GM23338 (cell line): ENCODE data around the gene ANKRD13B. TPM values are rescaled to one million over a fixed set of nuclear protein-coding genes. Genes with fewer than 3 reads are reported as not detected.

Source experiments
- ATAC-seq: fragments of 200-7000 bp; cut with Tn5 transposase; 3 replicates; pipeline ENCODE4 v1.9.1; 2020
- DNase-seq: peaks from one replicate; pipeline ENCODE4 v3.0.0-alpha.2; 2015; ENCODE audit warnings: low spot score
- H2AFZ ChIP-seq: fragments of 200-600 bp; sonication (generic); 2 replicates; pipeline ENCODE4 v1.8.0; 2016; ENCODE audit warnings: antibody characterized with exemption, mild to moderate bottlenecking, moderate library complexity
- H3F3A ChIP-seq: fragments of 200-600 bp; sonication (generic); replicated peaks from 2 replicates; pipeline ENCODE4 v1.8.0; 2017; ENCODE audit warnings: antibody characterized with exemption, mixed run types, low read depth
- H3K27ac ChIP-seq: fragments of 200-600 bp; sonication (generic); 2 replicates; pipeline ENCODE4 v1.6.1; 2016; ENCODE audit warnings: low read depth
- H3K27me3 ChIP-seq: fragments of 200-600 bp; sonication (generic); 2 replicates; pipeline ENCODE4 v1.8.0; 2016; ENCODE audit warnings: mild to moderate bottlenecking, mixed run types, moderate library complexity; ENCODE audit not compliant: insufficient read depth
- H3K36me3 ChIP-seq: fragments of 200-600 bp; sonication (generic); 2 replicates; pipeline ENCODE4 v1.8.0; 2016; ENCODE audit warnings: mild to moderate bottlenecking; ENCODE audit not compliant: insufficient read depth
- H3K4me1 ChIP-seq: fragments of 200-600 bp; sonication (generic); 2 replicates; pipeline ENCODE4 v1.8.0; 2016; ENCODE audit warnings: mild to moderate bottlenecking, moderate library complexity; ENCODE audit not compliant: insufficient read depth
- H3K4me2 ChIP-seq: fragments of 200-600 bp; sonication (generic); 2 replicates; pipeline ENCODE4 v1.7.1; 2017; ENCODE audit warnings: mixed run types
- H3K4me3 ChIP-seq: fragments of 200-600 bp; sonication (generic); 2 replicates; pipeline ENCODE4 v1.6.1; 2016; ENCODE audit warnings: mixed run types
- H3K79me2 ChIP-seq: fragments of 200-600 bp; sonication (generic); replicated peaks from 2 replicates; pipeline ENCODE4 v1.8.0; 2017; ENCODE audit warnings: mild to moderate bottlenecking; ENCODE audit not compliant: insufficient read depth
- H3K9me2 ChIP-seq: fragments of 200-600 bp; sonication (generic); 2 replicates; pipeline ENCODE4 v1.8.0; 2017; ENCODE audit not compliant: insufficient read depth
- H4K20me1 ChIP-seq: fragments of 200-600 bp; sonication (generic); replicated peaks from 2 replicates; pipeline ENCODE4 v1.8.0; 2017; ENCODE audit warnings: mild to moderate bottlenecking; ENCODE audit not compliant: insufficient read depth
- H3K27ac Mint-ChIP-seq: 2 replicates; pipeline ENCODE4 v1.8.0; 2020; ENCODE audit warnings: inconsistent platforms, mild to moderate bottlenecking, moderate library complexity, mixed read lengths
- H3K27me3 Mint-ChIP-seq: 3 replicates; pipeline ENCODE4 v1.8.0; 2022; ENCODE audit warnings: low read depth, mild to moderate bottlenecking, moderate library complexity, mixed read lengths, inconsistent platforms; ENCODE audit not compliant: insufficient read depth, poor library complexity
- H3K36me3 Mint-ChIP-seq: 3 replicates; pipeline ENCODE4 v1.8.0; 2021; ENCODE audit warnings: low read depth, mild to moderate bottlenecking, inconsistent platforms, moderate library complexity, mixed read lengths
- H3K4me1 Mint-ChIP-seq: 3 replicates; pipeline ENCODE4 v1.8.0; 2020; ENCODE audit warnings: mild to moderate bottlenecking, inconsistent platforms, mixed read lengths
- H3K4me3 Mint-ChIP-seq: 3 replicates; pipeline ENCODE4 v1.8.0; 2021; ENCODE audit warnings: moderate library complexity, mild to moderate bottlenecking, inconsistent platforms, mixed read lengths
- H3K9me3 Mint-ChIP-seq: 3 replicates; pipeline ENCODE4 v1.8.0; 2020; ENCODE audit warnings: moderate library complexity, mild to moderate bottlenecking, inconsistent platforms, mixed read lengths
- CREB1 ChIP-seq: fragments of 250-450 bp; sonication (Bioruptor Pico); IDR thresholded peaks from 2 replicates; pipeline ENCODE4 v1.5.0; 2020; ENCODE audit warnings: low read depth, mild to moderate bottlenecking, moderate library complexity
- CTCF ChIP-seq, 2 experiments: fragments of 200-600 bp in 1 of 2; sonication (generic) in 1 of 2; conservative IDR thresholded peaks; 2 replicates each; pipeline versions ENCODE4 v1.5.1 to v1.6.1; 2016 to 2017; ENCODE audit warnings: antibody characterized with exemption in 2 of 2, low read depth in 2 of 2, mild to moderate bottlenecking in 2 of 2, moderate library complexity in 1 of 2
- ETS1 ChIP-seq: IDR thresholded peaks from 2 replicates; pipeline ENCODE4 v1.6.1; 2016; ENCODE audit warnings: antibody characterized with exemption
- EZH2 ChIP-seq: fragments of 200-600 bp; sonication (generic); IDR thresholded peaks from one replicate; pipeline ENCODE4 v1.8.0; 2017; ENCODE audit warnings: antibody characterized with exemption, mild to moderate bottlenecking, low read depth; ENCODE audit not compliant: unreplicated experiment
- EZH2phosphoT487 ChIP-seq: fragments of 200-600 bp; sonication (generic); IDR thresholded peaks from one replicate; pipeline ENCODE4 v1.8.1; 2018; ENCODE audit warnings: antibody characterized with exemption; ENCODE audit not compliant: unreplicated experiment
- JUNB ChIP-seq: IDR thresholded peaks from one replicate; pipeline ENCODE4 v1.6.1; 2016; ENCODE audit warnings: antibody characterized with exemption; ENCODE audit not compliant: unreplicated experiment
- NANOG ChIP-seq: IDR thresholded peaks from 2 replicates; pipeline ENCODE4 v1.6.1; 2016; ENCODE audit warnings: antibody characterized with exemption, borderline replicate concordance
- POLR2AphosphoS5 ChIP-seq: IDR thresholded peaks from 2 replicates; pipeline ENCODE4 v1.6.1; 2016; ENCODE audit warnings: antibody characterized with exemption, low read depth
- STAT1 ChIP-seq: IDR thresholded peaks from one replicate; pipeline ENCODE4 v1.6.1; 2016; ENCODE audit warnings: antibody characterized with exemption; ENCODE audit not compliant: unreplicated experiment
- ZNF114 ChIP-seq: fragments of 250-450 bp; sonication (Bioruptor Pico); IDR thresholded peaks from 2 replicates; pipeline ENCODE4 v1.5.0; 2020; ENCODE audit warnings: mild to moderate bottlenecking, moderate library complexity
- ZNF331 ChIP-seq: fragments of 250-450 bp; sonication (Bioruptor Pico); IDR thresholded peaks from 2 replicates; pipeline ENCODE4 v1.5.0; 2020; ENCODE audit warnings: low read depth, mild to moderate bottlenecking, moderate library complexity
- polyA plus RNA-seq: library from polyadenylated mRNA; unstranded; fragments of >200 nt; fragmentation: Nextera tagmentation; extraction: Ambion mirVana; gene quantifications from 2 replicates; pipeline ENCODE4 v1.2.1, GENCODE V29; 2016
- total RNA-seq: library from RNA; depleted of rRNA; stranded (reverse); fragments of >200 nt; shearing (Covaris generic); gene quantifications from 2 replicates; pipeline ENCODE4 v1.2.3, GENCODE V29; 2014
- TF ChIP-seq, protein P1 (sequence below): fragments of 250-450 bp; sonication (Bioruptor Pico); IDR thresholded peaks from 2 replicates; pipeline ENCODE4 v1.5.0; 2020; ENCODE audit warnings: mild to moderate bottlenecking, moderate library complexity
- TF ChIP-seq, protein P2 (sequence below): IDR thresholded peaks from one replicate; pipeline ENCODE4 v1.6.1; 2018; ENCODE audit warnings: antibody characterized with exemption; ENCODE audit not compliant: unreplicated experiment

ANKRD13B gene
- total and polyA plus RNA-seq, 2 experiments from 2014 or later, result 8.2 to 57.4 TPM

DNA sequence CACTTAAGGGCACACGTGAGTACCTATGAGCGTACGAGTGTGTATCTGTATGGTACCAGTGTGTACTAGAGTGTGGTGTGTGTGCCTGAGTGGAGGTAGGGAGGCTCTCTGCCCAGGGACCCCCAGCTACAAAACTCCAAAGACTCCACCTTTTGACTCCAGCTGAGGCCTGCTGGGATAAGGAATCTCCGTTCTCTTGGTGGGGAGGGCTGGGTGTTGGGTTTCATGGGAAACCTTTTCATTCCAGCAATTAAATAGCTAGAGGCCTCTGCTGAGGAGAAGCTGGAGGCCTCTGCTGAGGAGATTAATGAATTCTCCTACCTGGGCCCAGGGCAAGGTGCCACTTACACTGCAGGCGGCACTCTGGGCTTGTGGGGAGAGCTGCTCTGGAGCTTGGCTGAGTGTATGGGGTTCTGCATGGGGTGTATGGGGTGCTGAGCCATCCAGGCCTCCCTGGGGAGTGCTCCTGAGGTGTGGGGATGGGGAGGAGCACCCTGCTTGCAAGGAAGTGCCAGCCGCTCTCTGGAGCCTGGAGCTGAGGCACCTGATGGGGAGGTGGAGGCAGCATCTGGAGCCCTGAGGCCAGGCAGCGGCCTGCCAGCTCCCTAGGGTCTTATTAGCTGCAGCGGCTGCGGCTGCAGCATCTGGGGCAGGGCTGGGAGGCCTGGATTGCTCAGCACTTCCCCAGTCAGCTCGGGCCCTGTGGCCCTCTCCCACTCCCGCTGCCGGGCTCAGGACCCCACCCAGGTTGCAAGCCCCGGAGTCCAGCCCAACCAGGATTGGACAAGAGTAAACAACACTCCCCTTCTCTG lies 4.6 kb downstream of the ANKRD13B start:
- H3K27me3 ChIP-seq, result no peaks in the 10 kb centered on the region
- ATAC-seq (peak; percentile 27), DNase-seq (peak; percentile 70)
- peaks cover 41% of the 10 kb centered on the region for H3K4me1 ChIP-seq
- H3K4me3 ChIP-seq, result peak overlapping the region; percentile 39
- Mint-ChIP-seq H3K4me3 (peak overlapping the region; percentile 54), H3K27ac (peak overlapping the region; percentile 81; the same call in 1 of the 2 replicates), H3K36me3 (no peaks in the 10 kb centered on the region), H3K27me3 (peaks cover 15% of the 10 kb centered on the region), H3K9me3 (no peaks in the 10 kb centered on the region), H3K4me1 (peaks cover 40% of the 10 kb centered on the region)
- peaks cover 40% of the 10 kb centered on the region for H3K79me2 ChIP-seq
- no peaks in the 10 kb centered on the region for H3K9me2 ChIP-seq
- TF ChIP-seq CTCF (conservative IDR thresholded peaks at IDR 0.05; ENCODE audit: low read depth in 2 of 2) (no peak), ZNF114 (CRISPR knock-in tag) (no peak), POLR2AphosphoS5 (no peak), ETS1 (no peak), EZH2 (no peak), EZH2phosphoT487 (no peak), CREB1 (CRISPR knock-in tag) (no peak), NANOG (no peak), JUNB (no peak), ZNF331 (CRISPR knock-in tag) (no peak), STAT1 (no peak)
- TF ChIP-seq, protein P1, sequence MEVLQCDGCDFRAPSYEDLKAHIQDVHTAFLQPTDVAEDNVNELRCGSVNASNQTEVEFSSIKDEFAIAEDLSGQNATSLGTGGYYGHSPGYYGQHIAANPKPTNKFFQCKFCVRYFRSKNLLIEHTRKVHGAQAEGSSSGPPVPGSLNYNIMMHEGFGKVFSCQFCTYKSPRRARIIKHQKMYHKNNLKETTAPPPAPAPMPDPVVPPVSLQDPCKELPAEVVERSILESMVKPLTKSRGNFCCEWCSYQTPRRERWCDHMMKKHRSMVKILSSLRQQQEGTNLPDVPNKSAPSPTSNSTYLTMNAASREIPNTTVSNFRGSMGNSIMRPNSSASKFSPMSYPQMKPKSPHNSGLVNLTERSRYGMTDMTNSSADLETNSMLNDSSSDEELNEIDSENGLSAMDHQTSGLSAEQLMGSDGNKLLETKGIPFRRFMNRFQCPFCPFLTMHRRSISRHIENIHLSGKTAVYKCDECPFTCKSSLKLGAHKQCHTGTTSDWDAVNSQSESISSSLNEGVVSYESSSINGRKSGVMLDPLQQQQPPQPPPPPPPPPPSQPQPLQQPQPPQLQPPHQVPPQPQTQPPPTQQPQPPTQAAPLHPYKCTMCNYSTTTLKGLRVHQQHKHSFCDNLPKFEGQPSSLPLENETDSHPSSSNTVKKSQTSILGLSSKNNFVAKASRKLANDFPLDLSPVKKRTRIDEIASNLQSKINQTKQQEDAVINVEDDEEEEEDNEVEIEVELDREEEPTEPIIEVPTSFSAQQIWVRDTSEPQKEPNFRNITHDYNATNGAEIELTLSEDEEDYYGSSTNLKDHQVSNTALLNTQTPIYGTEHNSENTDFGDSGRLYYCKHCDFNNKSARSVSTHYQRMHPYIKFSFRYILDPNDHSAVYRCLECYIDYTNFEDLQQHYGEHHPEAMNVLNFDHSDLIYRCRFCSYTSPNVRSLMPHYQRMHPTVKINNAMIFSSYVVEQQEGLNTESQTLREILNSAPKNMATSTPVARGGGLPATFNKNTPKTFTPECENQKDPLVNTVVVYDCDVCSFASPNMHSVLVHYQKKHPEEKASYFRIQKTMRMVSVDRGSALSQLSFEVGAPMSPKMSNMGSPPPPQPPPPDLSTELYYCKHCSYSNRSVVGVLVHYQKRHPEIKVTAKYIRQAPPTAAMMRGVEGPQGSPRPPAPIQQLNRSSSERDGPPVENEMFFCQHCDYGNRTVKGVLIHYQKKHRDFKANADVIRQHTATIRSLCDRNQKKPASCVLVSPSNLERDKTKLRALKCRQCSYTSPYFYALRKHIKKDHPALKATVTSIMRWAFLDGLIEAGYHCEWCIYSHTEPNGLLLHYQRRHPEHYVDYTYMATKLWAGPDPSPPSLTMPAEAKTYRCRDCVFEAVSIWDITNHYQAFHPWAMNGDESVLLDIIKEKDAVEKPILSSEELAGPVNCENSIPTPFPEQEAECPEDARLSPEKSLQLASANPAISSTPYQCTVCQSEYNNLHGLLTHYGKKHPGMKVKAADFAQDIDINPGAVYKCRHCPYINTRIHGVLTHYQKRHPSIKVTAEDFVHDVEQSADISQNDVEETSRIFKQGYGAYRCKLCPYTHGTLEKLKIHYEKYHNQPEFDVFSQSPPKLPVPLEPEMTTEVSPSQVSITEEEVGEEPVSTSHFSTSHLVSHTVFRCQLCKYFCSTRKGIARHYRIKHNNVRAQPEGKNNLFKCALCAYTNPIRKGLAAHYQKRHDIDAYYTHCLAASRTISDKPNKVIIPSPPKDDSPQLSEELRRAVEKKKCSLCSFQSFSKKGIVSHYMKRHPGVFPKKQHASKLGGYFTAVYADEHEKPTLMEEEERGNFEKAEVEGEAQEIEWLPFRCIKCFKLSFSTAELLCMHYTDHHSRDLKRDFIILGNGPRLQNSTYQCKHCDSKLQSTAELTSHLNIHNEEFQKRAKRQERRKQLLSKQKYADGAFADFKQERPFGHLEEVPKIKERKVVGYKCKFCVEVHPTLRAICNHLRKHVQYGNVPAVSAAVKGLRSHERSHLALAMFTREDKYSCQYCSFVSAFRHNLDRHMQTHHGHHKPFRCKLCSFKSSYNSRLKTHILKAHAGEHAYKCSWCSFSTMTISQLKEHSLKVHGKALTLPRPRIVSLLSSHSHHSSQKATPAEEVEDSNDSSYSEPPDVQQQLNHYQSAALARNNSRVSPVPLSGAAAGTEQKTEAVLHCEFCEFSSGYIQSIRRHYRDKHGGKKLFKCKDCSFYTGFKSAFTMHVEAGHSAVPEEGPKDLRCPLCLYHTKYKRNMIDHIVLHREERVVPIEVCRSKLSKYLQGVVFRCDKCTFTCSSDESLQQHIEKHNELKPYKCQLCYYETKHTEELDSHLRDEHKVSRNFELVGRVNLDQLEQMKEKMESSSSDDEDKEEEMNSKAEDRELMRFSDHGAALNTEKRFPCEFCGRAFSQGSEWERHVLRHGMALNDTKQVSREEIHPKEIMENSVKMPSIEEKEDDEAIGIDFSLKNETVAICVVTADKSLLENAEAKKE (CRISPR knock-in tag), result no peak
- TF ChIP-seq, protein P2, sequence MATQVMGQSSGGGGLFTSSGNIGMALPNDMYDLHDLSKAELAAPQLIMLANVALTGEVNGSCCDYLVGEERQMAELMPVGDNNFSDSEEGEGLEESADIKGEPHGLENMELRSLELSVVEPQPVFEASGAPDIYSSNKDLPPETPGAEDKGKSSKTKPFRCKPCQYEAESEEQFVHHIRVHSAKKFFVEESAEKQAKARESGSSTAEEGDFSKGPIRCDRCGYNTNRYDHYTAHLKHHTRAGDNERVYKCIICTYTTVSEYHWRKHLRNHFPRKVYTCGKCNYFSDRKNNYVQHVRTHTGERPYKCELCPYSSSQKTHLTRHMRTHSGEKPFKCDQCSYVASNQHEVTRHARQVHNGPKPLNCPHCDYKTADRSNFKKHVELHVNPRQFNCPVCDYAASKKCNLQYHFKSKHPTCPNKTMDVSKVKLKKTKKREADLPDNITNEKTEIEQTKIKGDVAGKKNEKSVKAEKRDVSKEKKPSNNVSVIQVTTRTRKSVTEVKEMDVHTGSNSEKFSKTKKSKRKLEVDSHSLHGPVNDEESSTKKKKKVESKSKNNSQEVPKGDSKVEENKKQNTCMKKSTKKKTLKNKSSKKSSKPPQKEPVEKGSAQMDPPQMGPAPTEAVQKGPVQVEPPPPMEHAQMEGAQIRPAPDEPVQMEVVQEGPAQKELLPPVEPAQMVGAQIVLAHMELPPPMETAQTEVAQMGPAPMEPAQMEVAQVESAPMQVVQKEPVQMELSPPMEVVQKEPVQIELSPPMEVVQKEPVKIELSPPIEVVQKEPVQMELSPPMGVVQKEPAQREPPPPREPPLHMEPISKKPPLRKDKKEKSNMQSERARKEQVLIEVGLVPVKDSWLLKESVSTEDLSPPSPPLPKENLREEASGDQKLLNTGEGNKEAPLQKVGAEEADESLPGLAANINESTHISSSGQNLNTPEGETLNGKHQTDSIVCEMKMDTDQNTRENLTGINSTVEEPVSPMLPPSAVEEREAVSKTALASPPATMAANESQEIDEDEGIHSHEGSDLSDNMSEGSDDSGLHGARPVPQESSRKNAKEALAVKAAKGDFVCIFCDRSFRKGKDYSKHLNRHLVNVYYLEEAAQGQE, result no peak
- H4K20me1 ChIP-seq, result peaks cover 8% of the 10 kb centered on the region; the same call in 1 of the 2 replicates
- H3F3A ChIP-seq, result peaks cover 12% of the 10 kb centered on the region; the same call in 1 of the 2 replicates
- H3K27ac ChIP-seq, result no peak overlapping the region
- 0 out of 2 replicates have a peak overlapping the region, but pooled peaks have one; percentile 14 for H2AFZ ChIP-seq
- H3K4me2 ChIP-seq, result peak overlapping the region; percentile 79
- H3K36me3 ChIP-seq, result no peaks in the 10 kb centered on the region
